DND-41 (cell line): Measurements from ENCODE around the gene NUMBL.

Source experiments
- ATAC-seq: fragments of 200-7000 bp; cut with Tn5 transposase; 3 replicates; pipeline ENCODE4 v1.9.1; 2021; ENCODE audit warnings: low read depth; ENCODE audit not compliant: insufficient read depth
- DNase-seq: peaks from one replicate; pipeline ENCODE4 v3.0.0-alpha.2; 2020
- H2AFZ ChIP-seq: 2 replicates; pipeline ENCODE4 v1.6.0; 2012; ENCODE audit warnings: low read depth, low read length
- H3K27ac ChIP-seq: 2 replicates; pipeline ENCODE4 v1.5.1; 2012; ENCODE audit warnings: low read length, inconsistent platforms
- H3K27me3 ChIP-seq: fragments of 200-600 bp; sonication (generic); 2 replicates; pipeline ENCODE4 v1.6.0; 2012; ENCODE audit warnings: low read length, mild to moderate bottlenecking, inconsistent platforms; ENCODE audit not compliant: insufficient read depth, poor library complexity
- H3K36me3 ChIP-seq: 2 replicates; pipeline ENCODE4 v1.5.1; 2012; ENCODE audit warnings: low read length, inconsistent platforms; ENCODE audit not compliant: insufficient read depth
- H3K4me1 ChIP-seq: 2 replicates; pipeline ENCODE4 v1.5.1; 2012; ENCODE audit warnings: mild to moderate bottlenecking, low read length; ENCODE audit not compliant: insufficient read depth
- H3K4me2 ChIP-seq: 2 replicates; pipeline ENCODE4 v1.6.0; 2012; ENCODE audit warnings: mild to moderate bottlenecking, moderate library complexity, low read length, inconsistent platforms; ENCODE audit not compliant: insufficient read depth
- H3K4me3 ChIP-seq, 2 experiments: fragments of 200-600 bp in 1 of 2; shearing (Covaris generic) in 1 of 2; 2 replicates each; pipeline ENCODE4 v1.5.1; 2012 to 2016; ENCODE audit warnings: inconsistent platforms in 2 of 2, low read length in 2 of 2, mild to moderate bottlenecking in 2 of 2, low read depth in 1 of 2, moderate library complexity in 1 of 2
- H3K79me2 ChIP-seq: 2 replicates; pipeline ENCODE4 v1.6.0; 2012; ENCODE audit warnings: low read length, inconsistent platforms; ENCODE audit not compliant: insufficient read depth
- H3K9ac ChIP-seq: 2 replicates; pipeline ENCODE4 v1.6.0; 2012; ENCODE audit warnings: low read depth, mild to moderate bottlenecking, inconsistent platforms, low read length, moderate library complexity
- H3K9me3 ChIP-seq: 2 replicates; pipeline ENCODE4 v1.5.1; 2012; ENCODE audit warnings: low read length, moderate library complexity, mild to moderate bottlenecking, inconsistent platforms; ENCODE audit not compliant: insufficient read depth, severe bottlenecking
- H4K20me1 ChIP-seq: 2 replicates; pipeline ENCODE4 v1.6.0; 2012; ENCODE audit warnings: low read length; ENCODE audit not compliant: insufficient read depth
- CTCF ChIP-seq: IDR thresholded peaks from 2 replicates; pipeline ENCODE4 v1.5.1; 2012; ENCODE audit warnings: borderline replicate concordance, low read length, moderate library complexity, mild to moderate bottlenecking; ENCODE audit not compliant: poor library complexity, severe bottlenecking; ENCODE audit errors: extremely low read depth
- EZH2 ChIP-seq: IDR thresholded peaks from 3 replicates; pipeline ENCODE4 v1.6.1; 2012; ENCODE audit warnings: borderline replicate concordance, low read depth, mild to moderate bottlenecking, moderate library complexity, low read length, inconsistent platforms; ENCODE audit not compliant: severe bottlenecking

The NUMBL gene

GRCh38 chr19:40719414-40719894 lies 29.0 kb upstream of the NUMBL start:
- Histone ChIP-seq H3K4me3 (peak overlapping the region in 1 of 2 experiments; percentile 23; a peak in 1 of 4 replicates), H2AFZ (no peak overlapping the region)

GRCh38 chr19:40718774-40719391 lies 28.4 kb upstream of the NUMBL start:
- Histone ChIP-seq H2AFZ (no peak overlapping the region), H3K79me2 (peaks cover 60% of the 10 kb centered on the region)

More at GRCh38 chr19:40719414-40719894, 29.0 kb upstream of the NUMBL start:
- Histone ChIP-seq H3K79me2 (peaks cover 59% of the 10 kb centered on the region), H3K9me3 (no peaks in the 10 kb centered on the region), H3K27ac (no peak overlapping the region), H3K9ac (0 out of 2 replicates have a peak overlapping the region, but pooled peaks have one; percentile 80), H3K36me3 (peaks cover 16% of the 10 kb centered on the region), H3K4me2 (peak overlapping the region; percentile 96), H3K4me1 (peaks cover 59% of the 10 kb centered on the region), H3K27me3 (no peaks in the 10 kb centered on the region), H4K20me1 (peaks cover 2% of the 10 kb centered on the region; the same call in 1 of the 2 replicates)
- DNase-seq (no peak), ATAC-seq (no peak)
- TF ChIP-seq EZH2 = no peak
- no peak for TF ChIP-seq CTCF

DNA sequence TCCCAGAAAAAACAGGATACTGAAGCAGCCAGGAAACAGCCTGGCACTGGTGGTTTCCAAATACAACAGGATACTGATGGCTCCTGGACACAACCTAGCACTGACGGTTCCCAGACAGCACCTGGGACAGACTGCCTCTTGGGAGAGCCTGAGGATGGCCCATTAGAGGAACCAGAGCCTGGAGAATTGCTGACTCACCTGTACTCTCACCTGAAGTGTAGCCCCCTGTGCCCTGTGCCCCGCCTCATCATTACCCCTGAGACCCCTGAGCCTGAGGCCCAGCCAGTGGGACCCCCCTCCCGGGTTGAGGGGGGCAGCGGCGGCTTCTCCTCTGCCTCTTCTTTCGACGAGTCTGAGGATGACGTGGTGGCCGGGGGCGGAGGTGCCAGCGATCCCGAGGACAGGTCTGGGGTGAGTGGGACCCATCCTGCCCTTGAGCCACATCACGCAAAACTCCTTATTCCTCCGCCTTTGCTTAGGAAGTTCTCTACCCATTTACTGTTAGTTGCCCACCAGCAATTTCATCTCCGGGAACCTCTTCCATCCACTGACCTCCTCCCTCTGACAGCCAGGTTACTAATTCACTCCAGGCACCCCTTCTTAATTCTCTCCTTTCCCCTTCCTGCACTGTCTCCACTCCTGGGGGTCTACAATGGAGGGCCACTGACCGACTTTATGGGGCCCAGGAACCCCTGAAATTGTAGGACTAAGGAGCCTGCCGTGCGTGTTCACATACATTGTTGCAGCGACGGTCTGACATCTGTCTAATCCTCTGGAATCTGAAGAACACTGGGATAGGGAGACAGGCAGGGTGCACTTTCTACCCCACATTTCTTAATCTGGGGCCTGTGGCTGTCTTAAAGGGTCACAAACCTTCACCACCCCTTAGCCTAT lies 27.7 kb upstream of the NUMBL start:
- peaks cover 60% of the 10 kb centered on the region for H3K79me2 ChIP-seq
- H3K27ac ChIP-seq = peak overlapping the region; percentile 65
- TF ChIP-seq EZH2 (no peak), CTCF (no peak)
- no peak for DNase-seq
- no peaks in the 10 kb centered on the region for H3K27me3 ChIP-seq
- no peak overlapping the region for H2AFZ ChIP-seq
- H3K9ac ChIP-seq = peak overlapping the region; percentile 80
- peak overlapping the region; percentile 52 to 84; a peak in 3 of 4 replicates for H3K4me3 ChIP-seq
- H3K36me3 ChIP-seq = peaks cover 7% of the 10 kb centered on the region; the same call in 1 of the 2 replicates
- no peak for ATAC-seq
- H3K9me3 ChIP-seq = no peaks in the 10 kb centered on the region
- peaks cover 2% of the 10 kb centered on the region; the same call in 1 of the 2 replicates for H4K20me1 ChIP-seq
- peak overlapping the region; percentile 96 for H3K4me2 ChIP-seq
- peaks cover 65% of the 10 kb centered on the region for H3K4me1 ChIP-seq

More at GRCh38 chr19:40718774-40719391, 28.4 kb upstream of the NUMBL start:
- Histone ChIP-seq H3K4me2 (peak overlapping the region; percentile 96), H4K20me1 (peaks cover 2% of the 10 kb centered on the region; the same call in 1 of the 2 replicates), H3K9me3 (no peaks in the 10 kb centered on the region), H3K36me3 (peaks cover 10% of the 10 kb centered on the region), H3K9ac (peak overlapping the region; percentile 80), H3K27ac (peak overlapping the region; percentile 30; the same call in 1 of the 2 replicates), H3K4me1 (peaks cover 64% of the 10 kb centered on the region), H3K4me3 (peak overlapping the region in 1 of 2 experiments; percentile 84; a peak in 3 of 4 replicates), H3K27me3 (no peaks in the 10 kb centered on the region)
- TF ChIP-seq CTCF = no peak
- no peak for TF ChIP-seq EZH2
- ATAC-seq = no peak
- DNase-seq = no peak
